ENCODE measurements around the gene CCDC85B.

DNA sequence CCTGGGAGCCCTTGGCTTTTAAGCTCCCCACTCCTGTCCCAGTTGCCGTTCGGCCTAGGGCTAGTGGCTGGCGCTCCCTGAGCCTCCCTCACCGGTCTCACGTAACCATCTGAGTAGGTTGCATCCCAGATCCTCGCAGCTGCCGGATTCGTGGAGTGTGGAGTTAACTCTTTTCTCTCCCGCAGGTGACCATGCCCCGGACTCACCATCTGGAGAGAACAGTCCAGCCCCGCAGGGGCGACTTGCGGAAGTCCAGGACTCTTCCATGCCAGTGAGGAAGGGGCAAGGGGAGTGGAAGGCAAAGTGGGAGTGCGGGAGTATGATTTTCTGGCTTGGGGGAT is 29.3 kb upstream of the CCDC85B start:
- no peak for TF ChIP-seq CTCF (IDR thresholded peaks at IDR 0.05)
- no peak for TF ChIP-seq POLR2A (IDR thresholded peaks at IDR 0.05)

All from right lobe of liver (tissue), 4 donors.